Activated T-cell treated with anti-CD3 and anti-CD28 coated beads, Interleukin-2, amount 50 U/mL, for 72 hours (primary cell): ENCODE results near the gene ARHGAP15. TPM values are rescaled to one million over a fixed set of nuclear protein-coding genes. Genes with fewer than 3 reads are reported as not detected.

Experiments
- ATAC-seq, 2 donors: fragments of 150-1000 bp; cut with Tn5 transposase; replicated peaks in 1 of 2; 2 replicates each; pipeline ENCODE4 v1.10.0; 2021; ENCODE audit warnings: moderate library complexity in 2 of 2, mild to moderate bottlenecking in 1 of 2
- DNase-seq, 2 donors: peaks; one replicate each; pipeline ENCODE4 v3.0.0; 2021 to 2022; ENCODE audit warnings: mixed read lengths in 1 of 2
- H3K27ac Mint-ChIP-seq: one replicate; pipeline ENCODE4 v1.8.0; 2022; ENCODE audit warnings: mild to moderate bottlenecking, moderate library complexity, mixed read lengths
- H3K27me3 Mint-ChIP-seq: one replicate; pipeline ENCODE4 v1.8.0; 2022; ENCODE audit warnings: low read depth, mixed read lengths
- H3K36me3 Mint-ChIP-seq, 2 donors: one replicate each; pipeline ENCODE4 v1.8.0; 2022; ENCODE audit warnings: mixed read lengths in 2 of 2, mild to moderate bottlenecking in 1 of 2; ENCODE audit not compliant: insufficient read depth in 2 of 2
- H3K4me1 Mint-ChIP-seq: one replicate; pipeline ENCODE4 v1.8.0; 2022; ENCODE audit warnings: low read depth, mixed read lengths
- H3K4me3 Mint-ChIP-seq, 2 donors: one replicate each; pipeline ENCODE4 v1.8.0; 2022; ENCODE audit warnings: mild to moderate bottlenecking in 2 of 2, mixed read lengths in 2 of 2, moderate library complexity in 2 of 2
- H3K9me3 Mint-ChIP-seq, 2 donors: one replicate each; pipeline ENCODE4 v1.8.0; 2022; ENCODE audit warnings: mixed read lengths in 2 of 2
- total RNA-seq, 2 donors: library from RNA; stranded (reverse); gene quantifications; one replicate each; pipeline ENCODE4 v1.2.3, GENCODE V29; 2022

The ARHGAP15 gene
- total RNA-seq, 2 donors from 2014 or later: 94.6 to 111 TPM

DNA sequence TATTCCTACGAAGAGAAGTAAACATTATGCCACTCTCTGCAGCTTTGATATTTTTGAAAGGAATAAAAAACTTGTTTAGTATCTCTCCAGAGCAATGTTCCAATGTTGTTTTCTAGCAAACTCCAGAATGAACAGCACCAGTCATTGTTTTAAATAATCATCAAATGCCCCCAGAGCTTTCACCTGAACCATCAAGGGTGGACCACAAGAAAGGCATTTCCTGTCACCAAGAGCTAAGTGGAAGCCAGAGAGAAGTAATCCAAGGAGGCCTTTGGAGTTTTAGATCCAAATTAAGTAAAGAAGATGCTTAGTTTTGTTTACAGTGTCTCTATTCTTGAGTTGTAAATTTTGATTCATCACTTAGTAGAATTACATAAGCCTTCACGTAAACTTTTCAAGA is 559.0 kb downstream of the ARHGAP15 start:
- no peak overlapping the region for H3K27ac Mint-ChIP-seq

DNA sequence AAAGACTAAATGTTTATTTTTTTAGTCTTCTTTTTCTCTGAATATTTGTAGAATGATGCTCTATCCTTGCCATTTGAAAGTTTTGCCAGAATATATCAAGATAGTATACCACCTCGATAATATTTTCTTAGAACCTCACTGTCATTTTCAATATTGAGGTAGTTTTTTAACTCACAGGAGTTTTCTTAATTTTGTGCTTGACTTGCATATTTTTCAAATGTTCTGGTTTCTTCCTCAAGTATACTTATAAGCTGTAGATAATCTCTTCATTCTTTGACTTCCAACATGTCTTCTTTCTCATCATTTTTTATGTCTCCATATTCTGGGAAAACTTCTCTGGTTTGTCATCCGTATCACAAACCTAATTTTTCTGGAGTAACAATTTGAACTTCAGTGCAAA is 559.6 kb downstream of the ARHGAP15 start:
- DNase-seq (no peak), ATAC-seq (no peak)
- H3K27ac Mint-ChIP-seq: peak overlapping the region; percentile 73
- H3K36me3 Mint-ChIP-seq: peaks cover 2 to 9% of the 10 kb centered on the region in 2 donors
- peak overlapping the region in 1 of 2 donors; percentile 3 for H3K4me3 Mint-ChIP-seq
- H3K4me1 Mint-ChIP-seq: peaks cover 22% of the 10 kb centered on the region
- no peaks in the 10 kb centered on the region for H3K27me3 Mint-ChIP-seq
- no peaks in the 10 kb centered on the region for H3K9me3 Mint-ChIP-seq

More for the DNA sequence above, 559.0 kb downstream of the ARHGAP15 start:
- Mint-ChIP-seq H3K36me3 (peaks cover 2 to 9% of the 10 kb centered on the region in 2 donors), H3K4me1 (peaks cover 22% of the 10 kb centered on the region), H3K9me3 (no peaks in the 10 kb centered on the region), H3K27me3 (no peaks in the 10 kb centered on the region), H3K4me3 (no peak overlapping the region)
- no peak for ATAC-seq
- no peak for DNase-seq

DNA sequence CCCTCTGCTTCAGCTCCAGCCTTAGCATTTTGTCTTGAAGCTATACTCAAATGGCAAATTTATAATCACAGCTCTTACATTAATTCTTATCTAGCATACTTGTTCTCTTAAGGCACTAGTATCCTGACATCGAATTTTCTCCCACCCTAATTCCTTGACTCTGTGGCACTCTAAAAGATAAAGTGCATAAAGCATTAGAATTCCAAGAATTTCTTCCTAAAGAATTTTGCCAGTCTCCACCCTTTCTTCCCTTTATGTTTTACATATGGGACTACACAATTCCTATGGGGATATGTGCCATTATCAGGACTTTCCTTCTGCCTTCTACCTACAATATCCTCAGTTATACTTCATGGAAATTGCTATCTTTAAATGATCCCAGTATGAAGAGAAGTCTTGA is 560.3 kb downstream of the ARHGAP15 start:
- no peaks in the 10 kb centered on the region for H3K27me3 Mint-ChIP-seq
- ATAC-seq (no peak), DNase-seq (no peak)
- peaks cover 22% of the 10 kb centered on the region for H3K4me1 Mint-ChIP-seq
- H3K36me3 Mint-ChIP-seq: peaks cover 2 to 9% of the 10 kb centered on the region in 2 donors
- H3K9me3 Mint-ChIP-seq: no peaks in the 10 kb centered on the region
- no peak overlapping the region for H3K27ac Mint-ChIP-seq
- no peak overlapping the region for H3K4me3 Mint-ChIP-seq

DNA sequence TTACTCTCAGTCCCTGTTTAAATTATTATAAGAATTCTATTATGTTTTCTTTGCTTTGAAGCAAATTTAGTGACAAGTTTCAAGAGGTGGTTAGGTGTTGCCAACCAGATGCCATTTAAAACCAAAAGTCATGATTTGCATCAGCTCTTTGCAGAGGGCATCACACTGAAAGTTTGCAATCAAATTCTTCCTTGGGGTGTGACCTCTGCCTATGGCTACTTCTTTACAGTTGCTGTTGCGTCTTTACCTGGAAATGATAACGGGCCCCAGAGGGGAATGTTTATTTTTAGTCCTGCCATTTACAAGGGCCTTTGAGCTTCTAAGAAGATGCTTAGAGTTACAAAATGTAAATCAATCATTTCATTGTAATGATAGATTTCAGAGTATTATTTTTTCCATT is 561.0 kb downstream of the ARHGAP15 start:
- peak; percentile 31 to 79 for ATAC-seq
- no peaks in the 10 kb centered on the region for H3K27me3 Mint-ChIP-seq
- DNase-seq: no peak

DNA sequence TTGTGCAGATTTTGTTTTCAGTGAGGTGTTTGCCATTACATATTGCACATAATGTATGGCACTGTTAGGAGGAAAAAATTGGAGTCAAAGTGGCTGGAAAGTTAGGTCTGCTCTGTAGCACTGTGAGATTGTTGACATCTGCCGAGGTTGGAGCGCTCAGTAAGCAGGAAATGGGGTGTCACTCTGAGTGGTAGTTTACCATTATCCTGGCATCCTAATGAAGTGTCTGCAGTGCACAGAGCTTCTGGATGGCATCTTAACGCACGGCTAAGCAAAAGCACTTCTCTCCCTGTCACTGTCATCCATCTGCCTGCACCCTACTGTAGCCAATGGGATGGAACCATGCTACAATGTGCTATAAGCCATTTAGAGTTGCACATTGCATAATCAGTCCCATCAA is 561.9 kb downstream of the ARHGAP15 start:
- no peaks in the 10 kb centered on the region for H3K27me3 Mint-ChIP-seq
- peaks cover 2 to 9% of the 10 kb centered on the region in 2 donors for H3K36me3 Mint-ChIP-seq
- DNase-seq (no peak), ATAC-seq (no peak)
- peak overlapping the region in 1 of 2 donors; percentile 43 for H3K4me3 Mint-ChIP-seq
- H3K4me1 Mint-ChIP-seq: peaks cover 22% of the 10 kb centered on the region
- H3K9me3 Mint-ChIP-seq: no peaks in the 10 kb centered on the region
- H3K27ac Mint-ChIP-seq: peak overlapping the region; percentile 87

More for the DNA sequence above, 561.0 kb downstream of the ARHGAP15 start:
- H3K27ac Mint-ChIP-seq: peak overlapping the region; percentile 60
- H3K4me1 Mint-ChIP-seq: peaks cover 22% of the 10 kb centered on the region
- no peaks in the 10 kb centered on the region for H3K9me3 Mint-ChIP-seq
- H3K4me3 Mint-ChIP-seq: no peak overlapping the region
- peaks cover 2 to 9% of the 10 kb centered on the region in 2 donors for H3K36me3 Mint-ChIP-seq

DNA sequence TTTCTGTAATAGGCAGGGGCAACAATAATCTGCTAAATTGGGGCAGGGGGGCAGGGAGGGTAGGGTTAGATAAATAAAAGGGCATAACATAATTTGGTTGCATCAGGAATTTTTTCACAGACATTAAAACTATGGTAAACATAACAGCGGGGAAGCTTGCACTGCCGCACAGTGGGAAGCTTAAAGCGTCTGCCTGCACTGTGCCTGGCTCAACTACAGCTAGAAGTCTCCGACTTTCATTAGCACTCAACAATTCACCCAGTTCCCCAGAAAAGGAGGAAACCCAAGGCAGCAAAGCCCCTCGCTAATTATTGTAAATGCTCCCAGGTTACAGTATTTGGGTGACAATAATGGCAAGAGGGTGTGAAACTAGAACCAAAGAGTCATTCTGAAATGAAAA is 562.9 kb downstream of the ARHGAP15 start:
- H3K27ac Mint-ChIP-seq: no peak overlapping the region
- H3K4me1 Mint-ChIP-seq: peaks cover 17% of the 10 kb centered on the region

DNA sequence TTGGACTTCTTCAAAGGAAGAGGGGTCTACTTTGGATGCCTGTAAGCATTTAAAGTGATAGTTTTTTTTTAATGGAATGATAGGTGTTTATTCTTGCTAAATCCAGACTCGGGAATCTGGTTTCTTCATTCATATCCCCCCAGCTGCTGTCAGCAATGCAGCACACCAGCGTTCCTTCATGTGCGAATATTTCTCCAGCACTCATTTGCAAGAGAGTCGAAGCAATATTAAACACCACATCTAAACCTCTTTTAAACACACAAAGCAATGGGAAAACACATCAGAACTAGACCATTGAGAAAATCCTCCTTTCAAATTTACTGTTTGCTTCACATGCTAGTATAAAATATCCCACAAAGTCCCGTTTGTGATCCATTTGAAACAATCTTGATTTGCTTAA is 563.7 kb downstream of the ARHGAP15 start:
- Mint-ChIP-seq H3K27ac (no peak overlapping the region), H3K27me3 (no peaks in the 10 kb centered on the region), H3K4me1 (peaks cover 21% of the 10 kb centered on the region), H3K4me3 (no peak overlapping the region), H3K9me3 (no peaks in the 10 kb centered on the region), H3K36me3 (peaks cover 2 to 9% of the 10 kb centered on the region in 2 donors)
- DNase-seq: no peak
- ATAC-seq: no peak

More for the DNA sequence above, 562.9 kb downstream of the ARHGAP15 start:
- no peaks in the 10 kb centered on the region for H3K9me3 Mint-ChIP-seq
- no peak overlapping the region for H3K4me3 Mint-ChIP-seq
- H3K36me3 Mint-ChIP-seq: peaks cover 2 to 9% of the 10 kb centered on the region in 2 donors
- ATAC-seq (no peak), DNase-seq (no peak)
- no peaks in the 10 kb centered on the region for H3K27me3 Mint-ChIP-seq

DNA sequence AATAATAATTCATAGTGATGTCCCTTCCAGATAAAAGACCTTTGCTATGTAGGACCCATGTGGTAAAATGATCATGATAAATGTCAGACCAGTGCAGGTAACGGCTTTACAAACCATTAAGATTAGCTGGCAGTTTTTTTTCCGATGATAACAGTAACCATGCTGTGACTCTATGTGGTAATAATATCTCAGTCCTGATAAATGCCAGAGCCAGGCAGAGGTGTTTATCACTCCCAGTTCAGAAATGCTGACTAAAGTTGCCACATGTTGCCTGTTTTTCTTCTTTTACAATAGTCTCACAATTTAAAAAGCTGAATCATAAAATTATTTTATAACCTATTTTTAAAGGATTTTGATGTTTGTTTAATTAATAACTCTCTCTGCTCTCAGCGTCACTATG is 565.1 kb downstream of the ARHGAP15 start:
- DNase-seq: no peak
- H3K36me3 Mint-ChIP-seq: peaks cover 0 to 9% of the 10 kb centered on the region in 2 donors

DNA sequence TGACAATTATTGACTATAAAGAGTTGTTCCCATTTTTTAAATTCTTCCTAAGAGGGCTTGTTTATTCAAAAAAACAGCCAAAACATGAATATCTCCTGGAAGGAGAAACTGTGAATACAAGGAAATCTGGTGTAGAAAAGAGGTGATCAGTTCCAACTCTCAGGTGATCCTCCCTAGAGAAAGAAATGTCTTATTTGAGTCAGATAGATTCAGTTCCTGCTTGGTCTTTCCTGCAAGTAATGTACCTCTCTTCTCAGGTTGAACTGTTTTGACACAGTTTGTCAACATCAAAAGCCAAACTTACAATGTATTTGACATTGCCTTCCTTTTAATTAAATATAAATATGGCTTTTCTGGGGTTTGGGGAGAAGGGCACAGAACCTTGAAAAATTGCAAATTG is 567.4 kb downstream of the ARHGAP15 start:
- ATAC-seq (no peak), DNase-seq (no peak)
- no peak overlapping the region for H3K4me3 Mint-ChIP-seq
- H3K4me1 Mint-ChIP-seq: peaks cover 31% of the 10 kb centered on the region
- peaks cover 0 to 5% of the 10 kb centered on the region in 2 donors for H3K36me3 Mint-ChIP-seq
- H3K27me3 Mint-ChIP-seq: no peaks in the 10 kb centered on the region
- H3K27ac Mint-ChIP-seq: no peak overlapping the region
- no peaks in the 10 kb centered on the region for H3K9me3 Mint-ChIP-seq

More for the DNA sequence above, 565.1 kb downstream of the ARHGAP15 start:
- no peak for ATAC-seq
- no peaks in the 10 kb centered on the region for H3K9me3 Mint-ChIP-seq
- H3K27ac Mint-ChIP-seq: no peak overlapping the region
- peaks cover 30% of the 10 kb centered on the region for H3K4me1 Mint-ChIP-seq
- no peaks in the 10 kb centered on the region for H3K27me3 Mint-ChIP-seq
- no peak overlapping the region for H3K4me3 Mint-ChIP-seq

DNA sequence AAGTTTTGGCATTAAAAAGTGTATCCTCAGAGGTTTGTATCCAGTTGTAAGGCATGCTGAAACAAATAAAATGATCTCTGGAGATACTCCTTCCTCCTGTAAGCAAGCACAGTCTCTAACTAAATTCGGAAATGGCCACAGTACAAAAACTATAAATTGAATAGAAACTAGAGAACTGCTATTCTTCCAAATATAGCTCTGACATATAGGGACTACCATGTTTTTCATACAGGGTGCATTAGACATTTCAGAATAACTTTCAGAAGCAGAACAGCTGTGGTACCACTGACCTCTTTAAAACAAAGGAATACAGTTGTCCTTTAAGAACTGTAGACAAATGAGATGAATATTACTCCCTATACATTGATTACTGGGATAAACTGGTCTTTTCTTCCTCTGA is 568.5 kb downstream of the ARHGAP15 start:
- Mint-ChIP-seq H3K4me3 (peak overlapping the region in 1 of 2 donors; percentile 39), H3K36me3 (peaks cover 2 to 3% of the 10 kb centered on the region in 2 donors), H3K27ac (peak overlapping the region; percentile 86), H3K9me3 (no peaks in the 10 kb centered on the region), H3K4me1 (peaks cover 35% of the 10 kb centered on the region), H3K27me3 (no peaks in the 10 kb centered on the region)
- ATAC-seq: no peak
- DNase-seq: no peak

DNA sequence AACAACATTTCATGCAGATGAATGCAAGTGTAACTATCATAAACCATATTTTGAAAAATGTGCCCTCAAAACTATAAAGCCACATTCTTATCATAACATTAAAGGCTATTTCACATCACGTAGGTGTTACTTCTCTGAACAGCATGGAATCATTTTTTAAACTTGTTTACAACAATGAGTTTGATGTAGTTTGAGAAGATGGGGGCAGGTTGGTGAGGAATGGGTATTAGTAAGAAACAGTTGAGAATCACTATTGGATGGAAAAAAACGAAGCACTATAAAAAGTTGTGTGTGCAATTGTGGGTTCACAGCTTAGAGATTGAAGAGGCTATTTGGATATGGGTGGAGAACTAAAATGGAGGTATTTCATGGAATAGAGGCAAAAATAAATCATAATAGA is 569.1 kb downstream of the ARHGAP15 start:
- Mint-ChIP-seq H3K36me3 (peaks cover 5 to 9% of the 10 kb centered on the region in 2 donors), H3K9me3 (no peaks in the 10 kb centered on the region), H3K27ac (peak overlapping the region; percentile 86), H3K27me3 (no peaks in the 10 kb centered on the region), H3K4me3 (peak overlapping the region; percentile 5 to 39), H3K4me1 (peaks cover 41% of the 10 kb centered on the region)
- DNase-seq (no peak), ATAC-seq (peak; percentile 25 to 51)

DNA sequence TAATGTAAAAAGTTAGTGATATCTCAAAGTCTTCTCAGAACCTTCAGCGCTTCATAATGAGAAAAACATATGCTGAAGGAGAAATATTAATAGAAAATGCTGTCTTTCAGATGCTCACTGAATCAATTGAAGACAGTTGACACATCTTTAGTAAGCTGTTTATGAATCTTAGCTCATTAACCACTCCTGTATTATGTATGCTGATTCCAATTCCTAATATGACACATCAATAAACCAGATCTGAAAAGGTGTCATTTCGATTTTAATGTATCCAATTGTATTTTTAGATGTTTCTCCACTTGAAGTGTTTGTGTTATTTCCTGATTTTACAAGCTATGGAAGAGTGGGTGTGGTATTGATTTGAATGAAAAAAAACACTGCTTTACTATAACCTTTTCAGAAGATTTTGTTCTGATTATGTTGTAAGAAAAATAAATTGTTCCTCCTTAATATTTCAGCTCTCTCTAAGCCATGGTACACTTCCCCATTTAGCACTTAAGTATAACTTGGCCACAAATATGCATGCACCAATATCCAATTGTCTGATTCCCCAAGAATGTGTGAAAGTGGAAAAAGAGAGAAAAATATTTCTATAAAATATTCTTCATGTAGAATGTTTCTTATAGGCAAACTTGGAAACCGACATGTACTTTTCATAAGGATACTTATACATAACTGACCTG is 569.8 kb downstream of the ARHGAP15 start:
- Mint-ChIP-seq H3K36me3 (peaks cover 6 to 15% of the 10 kb centered on the region in 2 donors), H3K27ac (peak overlapping the region; percentile 86), H3K4me3 (peak overlapping the region; percentile 5 to 39), H3K9me3 (no peaks in the 10 kb centered on the region), H3K4me1 (peaks cover 48% of the 10 kb centered on the region), H3K27me3 (no peaks in the 10 kb centered on the region)
- peak; percentile 83 to 87 for ATAC-seq
- no peak for DNase-seq

DNA sequence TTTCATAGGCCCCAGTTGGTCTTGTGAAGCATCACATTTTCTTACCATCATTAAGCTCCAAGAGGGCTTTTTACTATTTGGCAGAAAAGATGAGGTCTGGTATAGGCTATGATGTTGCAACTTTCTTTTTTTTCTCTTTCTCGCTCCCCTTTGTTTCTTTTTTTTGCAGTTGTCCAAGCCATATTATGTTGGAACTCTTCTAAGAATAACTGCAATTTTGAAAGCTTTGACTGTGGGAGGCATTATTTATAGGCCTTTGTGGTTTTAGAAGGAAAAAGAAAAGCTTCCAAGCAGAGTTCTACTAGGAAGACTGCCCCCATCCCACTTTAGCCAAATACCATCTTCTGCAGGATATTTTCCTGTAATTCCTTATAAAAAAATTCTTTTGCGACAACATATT is 571.6 kb downstream of the ARHGAP15 start:
- Mint-ChIP-seq H3K9me3 (no peaks in the 10 kb centered on the region), H3K4me3 (no peak overlapping the region), H3K36me3 (peaks cover 8 to 28% of the 10 kb centered on the region in 2 donors), H3K27me3 (no peaks in the 10 kb centered on the region), H3K27ac (no peak overlapping the region), H3K4me1 (peaks cover 64% of the 10 kb centered on the region)
- DNase-seq: no peak
- no peak for ATAC-seq

DNA sequence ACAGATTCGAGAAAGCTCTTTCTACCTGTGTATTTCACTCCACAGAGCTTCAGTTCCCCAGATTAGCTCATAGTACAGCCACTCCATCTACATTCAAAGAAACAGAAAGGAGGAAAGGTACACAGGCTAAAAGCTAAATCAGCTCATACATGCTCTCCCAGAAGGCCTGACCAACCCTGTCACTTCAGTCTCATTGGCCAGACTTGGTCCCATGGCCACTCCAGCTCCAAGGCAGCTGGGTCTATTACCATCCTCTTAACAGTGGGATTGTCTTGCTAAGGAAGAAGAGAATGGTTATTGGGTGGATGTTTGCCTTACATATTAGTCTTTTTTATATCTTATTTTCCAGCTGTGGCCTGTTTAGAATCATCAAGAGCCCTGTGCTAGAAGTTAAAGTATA is 572.6 kb downstream of the ARHGAP15 start:
- Mint-ChIP-seq H3K27me3 (no peaks in the 10 kb centered on the region), H3K9me3 (peaks cover 0 to under 1% of the 10 kb centered on the region in 2 donors), H3K27ac (no peak overlapping the region), H3K4me3 (no peak overlapping the region), H3K4me1 (peaks cover 64% of the 10 kb centered on the region), H3K36me3 (peaks cover 8 to 30% of the 10 kb centered on the region in 2 donors)
- ATAC-seq (no peak), DNase-seq (no peak)
